HepG2 (cell line): ENCODE data around the gene PGAP3. TPM values are rescaled to one million over a fixed set of nuclear protein-coding genes. Genes with fewer than 3 reads are reported as not detected.
A peak's percentile ranks its signal among the peaks of the same experiment; 100 is the strongest.

Experiments used
- GFI1 ChIP-seq: sonication (generic); formaldehyde crosslinking; IDR thresholded peaks from 2 replicates; pipeline ENCODE4 v1.5.0; 2020; ENCODE audit warnings: missing genetic modification reagents, mild to moderate bottlenecking, borderline replicate concordance
- SNAPC2 ChIP-seq: sonication (generic); formaldehyde crosslinking; IDR thresholded peaks from 2 replicates; pipeline ENCODE4 v1.8.1; 2022; ENCODE audit warnings: mild to moderate bottlenecking, missing genetic modification reagents
- ZFP62 ChIP-seq: sonication (generic); formaldehyde crosslinking; IDR thresholded peaks from 2 replicates; pipeline ENCODE4 v1.4.0; 2020; ENCODE audit warnings: missing genetic modification reagents
- ZNF292 ChIP-seq: sonication (generic); formaldehyde crosslinking; IDR thresholded peaks from 2 replicates; pipeline ENCODE4 v1.8.1; 2022; ENCODE audit warnings: mild to moderate bottlenecking, low read depth, missing genetic modification reagents, borderline replicate concordance
- ZNF33A ChIP-seq: sonication (generic); formaldehyde crosslinking; IDR thresholded peaks from 2 replicates; pipeline ENCODE4 v1.5.1; 2020; ENCODE audit warnings: missing genetic modification reagents, mild to moderate bottlenecking, moderate library complexity, borderline replicate concordance
- ZNF441 ChIP-seq: sonication (generic); formaldehyde crosslinking; IDR thresholded peaks from 2 replicates; pipeline ENCODE4 v1.7.0; 2021; ENCODE audit warnings: missing genetic modification reagents, borderline replicate concordance
- ZNF709 ChIP-seq: sonication (generic); formaldehyde crosslinking; IDR thresholded peaks from 2 replicates; pipeline ENCODE4 v1.5.0; 2020; ENCODE audit warnings: mild to moderate bottlenecking, missing genetic modification reagents
- polyA plus RNA-seq, 8 experiments: library from polyadenylated mRNA; depleted of rRNA in 3 of 8; stranded (reverse) in 7 of 8; unstranded in 1 of 8; fragments of >200 nt; fragmentation: Illumina TruSeq in 4 of 8; extraction: Trizol in 4 of 8; gene quantifications; 2 replicates each; pipeline versions ENCODE4 v1.2.1 to v1.2.3, GENCODE V29; 2011 to 2016; ENCODE audit warnings: low read depth in 4 of 8, missing spikeins in 1 of 8, mixed read lengths in 1 of 8; ENCODE audit not compliant: insufficient read depth in 1 of 8
- total RNA-seq, 5 experiments: library from RNA; depleted of rRNA; stranded (reverse); fragments of >200 nt; fragmentation: Illumina TruSeq; extraction: Trizol; gene quantifications; 2 replicates each; pipeline ENCODE4 v1.2.3, GENCODE V29; 2016; ENCODE audit warnings: low read depth in 1 of 5
- TF ChIP-seq, protein P1 (sequence below): sonication (generic); formaldehyde crosslinking; IDR thresholded peaks from 2 replicates; pipeline ENCODE4 v1.4.0; 2020; ENCODE audit warnings: missing genetic modification reagents, borderline replicate concordance
- TF ChIP-seq, protein P2 (sequence below): sonication (generic); formaldehyde crosslinking; IDR thresholded peaks from 2 replicates; pipeline ENCODE4 v1.4.0; 2020; ENCODE audit warnings: missing genetic modification reagents
- TF ChIP-seq, protein P3 (sequence below): sonication (generic); formaldehyde crosslinking; IDR thresholded peaks from 2 replicates; pipeline ENCODE4 v1.4.0; 2020; ENCODE audit warnings: mild to moderate bottlenecking, missing genetic modification reagents
- TF ChIP-seq, protein P4 (sequence below): sonication (generic); formaldehyde crosslinking; IDR thresholded peaks from 2 replicates; pipeline ENCODE4 v1.4.0; 2020; ENCODE audit warnings: mild to moderate bottlenecking, missing genetic modification reagents

The PGAP3 gene
- total and polyA plus RNA-seq, 2 of the 13 experiments (the other 11 are each of a cell fraction or from before 2014, with no cell fraction given): 11.9 to 14.6 TPM

DNA sequence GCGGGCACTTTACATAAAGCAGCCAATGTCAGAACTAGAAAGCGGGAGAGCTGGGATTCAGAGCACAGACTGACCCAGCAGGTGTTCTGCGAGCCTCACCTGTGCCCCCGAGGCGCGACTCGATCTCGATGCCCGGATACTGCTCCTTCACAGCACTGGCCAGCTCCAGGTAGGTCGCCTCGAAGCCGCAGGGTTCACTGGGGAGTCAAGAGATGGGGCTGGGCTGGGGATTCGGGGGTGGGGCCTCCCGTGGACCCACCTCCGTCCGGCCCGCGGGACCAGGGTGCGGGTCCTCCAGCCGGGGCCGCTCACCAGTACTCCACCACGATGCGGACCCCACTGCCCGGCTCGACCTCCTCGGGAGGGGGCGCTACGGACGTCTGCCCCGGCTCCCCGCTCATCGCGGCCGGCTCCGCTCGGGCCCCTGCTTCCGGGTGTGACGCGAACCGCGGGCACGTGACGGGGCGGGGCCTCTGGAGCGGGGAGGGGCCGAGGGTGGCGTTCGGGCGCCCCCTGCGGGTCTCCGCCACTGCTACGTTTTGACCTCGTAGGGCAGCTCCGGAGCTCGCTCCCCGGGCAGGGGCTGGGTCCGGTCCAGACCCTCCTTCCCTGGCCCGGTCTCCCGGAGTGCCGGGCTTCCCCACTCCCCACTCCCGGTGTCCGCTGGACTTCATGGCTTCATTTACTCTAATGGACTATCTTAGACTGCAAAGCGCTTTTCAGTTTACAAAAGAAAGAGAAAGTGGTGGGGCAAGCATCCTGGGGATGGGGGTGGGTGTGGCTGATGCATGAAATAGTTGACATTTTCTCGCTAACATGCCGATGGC is 42.5 kb upstream of the PGAP3 start, which contains the start of gene MIEN1 (continued):
- TF ChIP-seq, protein P1, sequence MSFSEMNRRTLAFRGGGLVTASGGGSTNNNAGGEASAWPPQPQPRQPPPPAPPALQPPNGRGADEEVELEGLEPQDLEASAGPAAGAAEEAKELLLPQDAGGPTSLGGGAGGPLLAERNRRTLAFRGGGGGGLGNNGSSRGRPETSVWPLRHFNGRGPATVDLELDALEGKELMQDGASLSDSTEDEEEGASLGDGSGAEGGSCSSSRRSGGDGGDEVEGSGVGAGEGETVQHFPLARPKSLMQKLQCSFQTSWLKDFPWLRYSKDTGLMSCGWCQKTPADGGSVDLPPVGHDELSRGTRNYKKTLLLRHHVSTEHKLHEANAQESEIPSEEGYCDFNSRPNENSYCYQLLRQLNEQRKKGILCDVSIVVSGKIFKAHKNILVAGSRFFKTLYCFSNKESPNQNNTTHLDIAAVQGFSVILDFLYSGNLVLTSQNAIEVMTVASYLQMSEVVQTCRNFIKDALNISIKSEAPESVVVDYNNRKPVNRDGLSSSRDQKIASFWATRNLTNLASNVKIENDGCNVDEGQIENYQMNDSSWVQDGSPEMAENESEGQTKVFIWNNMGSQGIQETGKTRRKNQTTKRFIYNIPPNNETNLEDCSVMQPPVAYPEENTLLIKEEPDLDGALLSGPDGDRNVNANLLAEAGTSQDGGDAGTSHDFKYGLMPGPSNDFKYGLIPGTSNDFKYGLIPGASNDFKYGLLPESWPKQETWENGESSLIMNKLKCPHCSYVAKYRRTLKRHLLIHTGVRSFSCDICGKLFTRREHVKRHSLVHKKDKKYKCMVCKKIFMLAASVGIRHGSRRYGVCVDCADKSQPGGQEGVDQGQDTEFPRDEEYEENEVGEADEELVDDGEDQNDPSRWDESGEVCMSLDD (CRISPR knock-in tag): peak; percentile 75
- TF ChIP-seq ZNF441 (CRISPR knock-in tag) (peak; percentile 65; the same call in 1 of the 2 replicates), GFI1 (peak; percentile 77; the same call in 1 of the 2 replicates), ZNF33A (CRISPR knock-in tag) (0 out of 2 replicates have a peak, but pooled peaks have one; percentile 81), ZNF709 (CRISPR knock-in tag) (0 out of 2 replicates have a peak, but pooled peaks have one; percentile 67), ZFP62 (CRISPR knock-in tag) (no peak; the same call in 1 of the 2 replicates), ZNF292 (CRISPR knock-in tag) (no peak), SNAPC2 (CRISPR knock-in tag) (peak; percentile 86)
- TF ChIP-seq, protein P2, sequence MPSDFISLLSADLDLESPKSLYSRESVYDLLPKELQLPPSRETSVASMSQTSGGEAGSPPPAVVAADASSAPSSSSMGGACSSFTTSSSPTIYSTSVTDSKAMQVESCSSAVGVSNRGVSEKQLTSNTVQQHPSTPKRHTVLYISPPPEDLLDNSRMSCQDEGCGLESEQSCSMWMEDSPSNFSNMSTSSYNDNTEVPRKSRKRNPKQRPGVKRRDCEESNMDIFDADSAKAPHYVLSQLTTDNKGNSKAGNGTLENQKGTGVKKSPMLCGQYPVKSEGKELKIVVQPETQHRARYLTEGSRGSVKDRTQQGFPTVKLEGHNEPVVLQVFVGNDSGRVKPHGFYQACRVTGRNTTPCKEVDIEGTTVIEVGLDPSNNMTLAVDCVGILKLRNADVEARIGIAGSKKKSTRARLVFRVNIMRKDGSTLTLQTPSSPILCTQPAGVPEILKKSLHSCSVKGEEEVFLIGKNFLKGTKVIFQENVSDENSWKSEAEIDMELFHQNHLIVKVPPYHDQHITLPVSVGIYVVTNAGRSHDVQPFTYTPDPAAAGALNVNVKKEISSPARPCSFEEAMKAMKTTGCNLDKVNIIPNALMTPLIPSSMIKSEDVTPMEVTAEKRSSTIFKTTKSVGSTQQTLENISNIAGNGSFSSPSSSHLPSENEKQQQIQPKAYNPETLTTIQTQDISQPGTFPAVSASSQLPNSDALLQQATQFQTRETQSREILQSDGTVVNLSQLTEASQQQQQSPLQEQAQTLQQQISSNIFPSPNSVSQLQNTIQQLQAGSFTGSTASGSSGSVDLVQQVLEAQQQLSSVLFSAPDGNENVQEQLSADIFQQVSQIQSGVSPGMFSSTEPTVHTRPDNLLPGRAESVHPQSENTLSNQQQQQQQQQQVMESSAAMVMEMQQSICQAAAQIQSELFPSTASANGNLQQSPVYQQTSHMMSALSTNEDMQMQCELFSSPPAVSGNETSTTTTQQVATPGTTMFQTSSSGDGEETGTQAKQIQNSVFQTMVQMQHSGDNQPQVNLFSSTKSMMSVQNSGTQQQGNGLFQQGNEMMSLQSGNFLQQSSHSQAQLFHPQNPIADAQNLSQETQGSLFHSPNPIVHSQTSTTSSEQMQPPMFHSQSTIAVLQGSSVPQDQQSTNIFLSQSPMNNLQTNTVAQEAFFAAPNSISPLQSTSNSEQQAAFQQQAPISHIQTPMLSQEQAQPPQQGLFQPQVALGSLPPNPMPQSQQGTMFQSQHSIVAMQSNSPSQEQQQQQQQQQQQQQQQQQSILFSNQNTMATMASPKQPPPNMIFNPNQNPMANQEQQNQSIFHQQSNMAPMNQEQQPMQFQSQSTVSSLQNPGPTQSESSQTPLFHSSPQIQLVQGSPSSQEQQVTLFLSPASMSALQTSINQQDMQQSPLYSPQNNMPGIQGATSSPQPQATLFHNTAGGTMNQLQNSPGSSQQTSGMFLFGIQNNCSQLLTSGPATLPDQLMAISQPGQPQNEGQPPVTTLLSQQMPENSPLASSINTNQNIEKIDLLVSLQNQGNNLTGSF (CRISPR knock-in tag): no peak; the same call in 1 of the 2 replicates
- TF ChIP-seq, protein P3, sequence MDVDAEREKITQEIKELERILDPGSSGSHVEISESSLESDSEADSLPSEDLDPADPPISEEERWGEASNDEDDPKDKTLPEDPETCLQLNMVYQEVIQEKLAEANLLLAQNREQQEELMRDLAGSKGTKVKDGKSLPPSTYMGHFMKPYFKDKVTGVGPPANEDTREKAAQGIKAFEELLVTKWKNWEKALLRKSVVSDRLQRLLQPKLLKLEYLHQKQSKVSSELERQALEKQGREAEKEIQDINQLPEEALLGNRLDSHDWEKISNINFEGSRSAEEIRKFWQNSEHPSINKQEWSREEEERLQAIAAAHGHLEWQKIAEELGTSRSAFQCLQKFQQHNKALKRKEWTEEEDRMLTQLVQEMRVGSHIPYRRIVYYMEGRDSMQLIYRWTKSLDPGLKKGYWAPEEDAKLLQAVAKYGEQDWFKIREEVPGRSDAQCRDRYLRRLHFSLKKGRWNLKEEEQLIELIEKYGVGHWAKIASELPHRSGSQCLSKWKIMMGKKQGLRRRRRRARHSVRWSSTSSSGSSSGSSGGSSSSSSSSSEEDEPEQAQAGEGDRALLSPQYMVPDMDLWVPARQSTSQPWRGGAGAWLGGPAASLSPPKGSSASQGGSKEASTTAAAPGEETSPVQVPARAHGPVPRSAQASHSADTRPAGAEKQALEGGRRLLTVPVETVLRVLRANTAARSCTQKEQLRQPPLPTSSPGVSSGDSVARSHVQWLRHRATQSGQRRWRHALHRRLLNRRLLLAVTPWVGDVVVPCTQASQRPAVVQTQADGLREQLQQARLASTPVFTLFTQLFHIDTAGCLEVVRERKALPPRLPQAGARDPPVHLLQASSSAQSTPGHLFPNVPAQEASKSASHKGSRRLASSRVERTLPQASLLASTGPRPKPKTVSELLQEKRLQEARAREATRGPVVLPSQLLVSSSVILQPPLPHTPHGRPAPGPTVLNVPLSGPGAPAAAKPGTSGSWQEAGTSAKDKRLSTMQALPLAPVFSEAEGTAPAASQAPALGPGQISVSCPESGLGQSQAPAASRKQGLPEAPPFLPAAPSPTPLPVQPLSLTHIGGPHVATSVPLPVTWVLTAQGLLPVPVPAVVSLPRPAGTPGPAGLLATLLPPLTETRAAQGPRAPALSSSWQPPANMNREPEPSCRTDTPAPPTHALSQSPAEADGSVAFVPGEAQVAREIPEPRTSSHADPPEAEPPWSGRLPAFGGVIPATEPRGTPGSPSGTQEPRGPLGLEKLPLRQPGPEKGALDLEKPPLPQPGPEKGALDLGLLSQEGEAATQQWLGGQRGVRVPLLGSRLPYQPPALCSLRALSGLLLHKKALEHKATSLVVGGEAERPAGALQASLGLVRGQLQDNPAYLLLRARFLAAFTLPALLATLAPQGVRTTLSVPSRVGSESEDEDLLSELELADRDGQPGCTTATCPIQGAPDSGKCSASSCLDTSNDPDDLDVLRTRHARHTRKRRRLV (CRISPR knock-in tag): no peak; the same call in 1 of the 2 replicates
- TF ChIP-seq, protein P4, sequence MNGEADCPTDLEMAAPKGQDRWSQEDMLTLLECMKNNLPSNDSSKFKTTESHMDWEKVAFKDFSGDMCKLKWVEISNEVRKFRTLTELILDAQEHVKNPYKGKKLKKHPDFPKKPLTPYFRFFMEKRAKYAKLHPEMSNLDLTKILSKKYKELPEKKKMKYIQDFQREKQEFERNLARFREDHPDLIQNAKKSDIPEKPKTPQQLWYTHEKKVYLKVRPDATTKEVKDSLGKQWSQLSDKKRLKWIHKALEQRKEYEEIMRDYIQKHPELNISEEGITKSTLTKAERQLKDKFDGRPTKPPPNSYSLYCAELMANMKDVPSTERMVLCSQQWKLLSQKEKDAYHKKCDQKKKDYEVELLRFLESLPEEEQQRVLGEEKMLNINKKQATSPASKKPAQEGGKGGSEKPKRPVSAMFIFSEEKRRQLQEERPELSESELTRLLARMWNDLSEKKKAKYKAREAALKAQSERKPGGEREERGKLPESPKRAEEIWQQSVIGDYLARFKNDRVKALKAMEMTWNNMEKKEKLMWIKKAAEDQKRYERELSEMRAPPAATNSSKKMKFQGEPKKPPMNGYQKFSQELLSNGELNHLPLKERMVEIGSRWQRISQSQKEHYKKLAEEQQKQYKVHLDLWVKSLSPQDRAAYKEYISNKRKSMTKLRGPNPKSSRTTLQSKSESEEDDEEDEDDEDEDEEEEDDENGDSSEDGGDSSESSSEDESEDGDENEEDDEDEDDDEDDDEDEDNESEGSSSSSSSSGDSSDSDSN (CRISPR knock-in tag): peak; percentile 87
